Tibial nerve (tissue), 4 donors: ENCODE measurements around the gene AGRP.

Source experiments
- EP300 ChIP-seq, 2 donors: sonication (generic); formaldehyde crosslinking; IDR thresholded peaks; one replicate each; pipeline ENCODE4 v1.6.1; 2017; ENCODE audit warnings: antibody characterized with exemption in 2 of 2, mild to moderate bottlenecking in 1 of 2
- POLR2A ChIP-seq, 2 donors: fragments of 450-650 bp; IDR thresholded peaks; one replicate each; pipeline ENCODE4 v1.6.1; 2017; ENCODE audit warnings: antibody characterized with exemption in 2 of 2, mild to moderate bottlenecking in 2 of 2, moderate library complexity in 2 of 2
- TF ChIP-seq, protein P1 (sequence below), 5 experiments: fragments of 200-600 bp in 3 of 5; fragments of 450-650 bp in 2 of 5; sonication (generic) in 3 of 5; IDR thresholded peaks; one replicate each; pipeline ENCODE4 v1.5.1; 2016 to 2019; ENCODE audit warnings: antibody characterized with exemption in 5 of 5, mild to moderate bottlenecking in 3 of 5, moderate library complexity in 2 of 5

DNA sequence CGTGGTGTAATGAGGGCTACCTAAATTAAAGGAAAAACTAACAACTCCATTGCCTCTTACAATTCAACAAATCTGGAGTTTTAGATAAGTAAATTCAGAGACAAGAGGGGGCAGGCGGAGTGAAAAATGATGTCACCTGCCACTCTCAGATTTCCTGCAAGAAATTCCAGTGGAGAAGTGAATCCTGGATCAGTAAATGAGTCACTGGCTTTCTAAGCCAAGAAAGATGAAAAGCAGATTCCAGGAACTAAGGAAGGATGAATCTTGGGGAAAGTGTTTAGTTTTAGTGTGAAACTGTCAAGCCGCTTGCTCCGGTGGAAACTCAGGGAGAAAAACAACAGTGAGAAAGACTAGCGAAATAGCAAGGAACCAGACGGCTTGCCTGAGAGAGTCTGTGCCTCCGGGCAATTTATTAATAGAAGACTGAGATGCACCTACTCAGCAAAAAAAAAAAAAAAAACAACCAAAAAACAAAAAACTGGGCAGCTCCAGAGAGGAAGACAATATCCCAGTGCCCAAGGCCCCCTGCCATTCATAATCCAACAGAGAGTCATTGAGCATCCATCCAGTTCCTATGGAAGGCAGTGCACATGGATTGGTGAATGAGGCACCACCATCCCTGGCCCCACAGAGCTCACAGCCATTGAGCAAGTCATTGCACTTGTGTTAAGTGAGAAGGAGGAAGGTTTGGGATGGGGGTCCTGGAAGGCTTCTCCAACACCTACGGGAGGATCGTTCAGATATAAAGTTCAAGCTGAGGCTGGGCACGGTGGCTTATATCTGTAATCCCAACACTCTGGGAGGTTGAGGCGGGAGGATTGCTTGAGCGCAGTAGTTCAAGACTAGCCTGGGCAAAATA, 33.2 kb upstream of the AGRP start:
- TF ChIP-seq, protein P1, sequence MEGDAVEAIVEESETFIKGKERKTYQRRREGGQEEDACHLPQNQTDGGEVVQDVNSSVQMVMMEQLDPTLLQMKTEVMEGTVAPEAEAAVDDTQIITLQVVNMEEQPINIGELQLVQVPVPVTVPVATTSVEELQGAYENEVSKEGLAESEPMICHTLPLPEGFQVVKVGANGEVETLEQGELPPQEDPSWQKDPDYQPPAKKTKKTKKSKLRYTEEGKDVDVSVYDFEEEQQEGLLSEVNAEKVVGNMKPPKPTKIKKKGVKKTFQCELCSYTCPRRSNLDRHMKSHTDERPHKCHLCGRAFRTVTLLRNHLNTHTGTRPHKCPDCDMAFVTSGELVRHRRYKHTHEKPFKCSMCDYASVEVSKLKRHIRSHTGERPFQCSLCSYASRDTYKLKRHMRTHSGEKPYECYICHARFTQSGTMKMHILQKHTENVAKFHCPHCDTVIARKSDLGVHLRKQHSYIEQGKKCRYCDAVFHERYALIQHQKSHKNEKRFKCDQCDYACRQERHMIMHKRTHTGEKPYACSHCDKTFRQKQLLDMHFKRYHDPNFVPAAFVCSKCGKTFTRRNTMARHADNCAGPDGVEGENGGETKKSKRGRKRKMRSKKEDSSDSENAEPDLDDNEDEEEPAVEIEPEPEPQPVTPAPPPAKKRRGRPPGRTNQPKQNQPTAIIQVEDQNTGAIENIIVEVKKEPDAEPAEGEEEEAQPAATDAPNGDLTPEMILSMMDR (IDR thresholded peaks at IDR 0.05): no peak
- TF ChIP-seq POLR2A (IDR thresholded peaks at IDR 0.05): no peak
- no peak for TF ChIP-seq EP300 (IDR thresholded peaks at IDR 0.05)
